Astrocyte of the cerebellum (primary cell): ENCODE data around the gene TRIM50.
A peak's percentile ranks its signal among the peaks of the same experiment; 100 is the strongest.

ENCODE experiments used
- DNase-seq: peaks from one replicate; pipeline ENCODE4 v3.0.0-alpha.2; 2011; ENCODE audit warnings: low read depth
- H3K4me3 ChIP-seq: 2 replicates; pipeline ENCODE4 v1.5.1; 2011; ENCODE audit warnings: mild to moderate bottlenecking, low read depth, low read length, moderate library complexity
- CTCF ChIP-seq: IDR thresholded peaks from 2 replicates; pipeline ENCODE4 v1.5.1; 2012; ENCODE audit warnings: low read length, low read depth, moderate library complexity, mild to moderate bottlenecking; ENCODE audit errors: missing control alignments
- in situ Hi-C: cut with HindIII; loops from 2 replicates; pipeline ENCODE4 v1.10.0; 2017; ENCODE audit warnings: low sequenced_read_pairs

The TRIM50 gene

GRCh38 chr7:73342645-73343044 lies 14.8 kb upstream of the TRIM50 start:
- DNase-seq = peak; percentile 33
- peak; percentile 64 for TF ChIP-seq CTCF
- H3K4me3 ChIP-seq = no peak overlapping the region
- in situ Hi-C loops = no loop called here

DNA sequence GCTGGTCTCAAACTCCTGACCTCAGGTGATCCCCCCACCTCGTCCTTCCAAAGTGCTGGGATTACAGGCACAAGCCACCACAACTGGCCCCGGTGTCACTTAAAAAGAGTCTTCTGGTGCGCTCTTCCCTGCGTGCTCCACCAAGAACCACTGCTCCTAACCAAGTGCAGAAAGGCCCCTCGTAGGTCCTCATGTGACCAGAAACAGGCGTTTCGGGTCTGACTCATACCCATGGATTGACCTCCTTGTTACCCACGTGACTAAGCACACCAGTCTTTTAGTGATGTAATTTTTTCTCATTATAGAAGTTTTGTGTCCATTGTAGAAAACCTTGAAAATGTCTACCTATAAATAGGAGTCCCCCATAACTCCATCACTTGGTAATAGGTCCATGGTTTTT lies 14.0 kb upstream of the TRIM50 start:
- in situ Hi-C loops = no loop called here
- no peak for TF ChIP-seq CTCF
- peak; percentile 20 for DNase-seq
- H3K4me3 ChIP-seq = no peak overlapping the region

DNA sequence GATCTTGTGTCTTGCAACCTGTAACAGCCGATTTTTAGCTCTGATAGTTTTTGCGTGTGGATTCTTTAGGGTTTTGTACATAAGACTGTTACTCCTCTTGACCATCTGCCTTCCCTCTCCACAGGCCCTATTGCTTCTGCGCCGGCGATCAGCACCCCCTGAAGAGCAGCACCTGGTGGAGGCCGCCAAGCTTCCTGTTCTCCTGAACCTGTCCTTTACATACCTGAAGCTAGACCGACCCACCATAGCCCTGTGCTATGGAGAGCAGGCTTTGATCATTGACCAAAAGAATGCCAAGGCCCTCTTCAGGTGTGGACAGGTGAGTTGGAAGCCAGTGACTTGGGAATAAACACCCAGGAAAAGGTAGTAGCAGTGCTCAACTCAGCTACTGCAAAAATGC lies 12.6 kb upstream of the TRIM50 start:
- in situ Hi-C loops = no loop called here
- TF ChIP-seq CTCF = no peak
- H3K4me3 ChIP-seq = no peak overlapping the region

DNA sequence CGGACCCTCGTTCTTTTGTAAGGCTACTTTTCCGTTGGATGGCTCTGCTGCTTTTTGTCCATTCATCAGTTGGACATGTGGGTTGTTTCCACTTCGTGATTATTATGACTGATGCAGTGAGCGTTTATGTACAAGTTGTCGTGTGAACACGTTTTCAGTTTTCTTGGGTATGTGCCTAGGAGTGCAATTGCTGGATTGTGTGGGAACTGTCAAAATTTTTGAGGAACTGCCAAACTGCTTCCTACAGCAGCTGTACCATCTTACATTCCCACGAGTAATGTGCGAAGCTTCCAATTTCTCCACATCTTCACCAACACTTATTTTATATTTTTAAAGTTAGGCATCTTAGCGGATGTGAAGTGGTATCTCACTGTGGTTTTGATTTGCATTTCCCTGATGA lies 10.4 kb upstream of the TRIM50 start:
- in situ Hi-C loops = no loop called here
- no peak for TF ChIP-seq CTCF
- H3K4me3 ChIP-seq = no peak overlapping the region
- no peak for DNase-seq

More for the DNA sequence above, 12.6 kb upstream of the TRIM50 start:
- DNase-seq = no peak

- no peak for TF ChIP-seq CTCF
- DNase-seq = no peak
- no peak overlapping the region for H3K4me3 ChIP-seq
- in situ Hi-C loops = no loop called here
These were observed 4.6 kb upstream of the TRIM50 start for GRCh38 chr7:73332447-73332846.

DNA sequence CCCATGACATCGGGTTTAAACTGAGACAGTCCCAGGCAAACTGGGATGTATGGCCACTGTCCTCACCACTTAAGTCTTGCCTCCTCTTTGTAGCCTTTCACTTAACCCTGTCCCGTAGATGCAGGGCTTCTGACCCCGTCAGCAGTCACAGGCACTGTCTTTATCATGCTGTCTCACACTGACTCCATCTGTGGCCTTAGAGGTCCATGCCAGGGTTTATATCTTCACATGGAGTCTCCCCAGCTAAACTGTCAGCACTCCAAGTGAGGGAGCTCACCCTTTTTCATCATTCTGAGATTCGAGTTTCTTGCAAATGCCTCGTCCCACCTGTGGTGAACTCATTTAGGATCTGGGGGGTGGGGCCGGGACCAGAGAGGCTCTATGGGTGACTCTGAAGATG lies 2.9 kb upstream of the TRIM50 start:
- TF ChIP-seq CTCF = no peak
- in situ Hi-C loops = no loop called here
- DNase-seq = no peak
- no peak overlapping the region for H3K4me3 ChIP-seq

DNA sequence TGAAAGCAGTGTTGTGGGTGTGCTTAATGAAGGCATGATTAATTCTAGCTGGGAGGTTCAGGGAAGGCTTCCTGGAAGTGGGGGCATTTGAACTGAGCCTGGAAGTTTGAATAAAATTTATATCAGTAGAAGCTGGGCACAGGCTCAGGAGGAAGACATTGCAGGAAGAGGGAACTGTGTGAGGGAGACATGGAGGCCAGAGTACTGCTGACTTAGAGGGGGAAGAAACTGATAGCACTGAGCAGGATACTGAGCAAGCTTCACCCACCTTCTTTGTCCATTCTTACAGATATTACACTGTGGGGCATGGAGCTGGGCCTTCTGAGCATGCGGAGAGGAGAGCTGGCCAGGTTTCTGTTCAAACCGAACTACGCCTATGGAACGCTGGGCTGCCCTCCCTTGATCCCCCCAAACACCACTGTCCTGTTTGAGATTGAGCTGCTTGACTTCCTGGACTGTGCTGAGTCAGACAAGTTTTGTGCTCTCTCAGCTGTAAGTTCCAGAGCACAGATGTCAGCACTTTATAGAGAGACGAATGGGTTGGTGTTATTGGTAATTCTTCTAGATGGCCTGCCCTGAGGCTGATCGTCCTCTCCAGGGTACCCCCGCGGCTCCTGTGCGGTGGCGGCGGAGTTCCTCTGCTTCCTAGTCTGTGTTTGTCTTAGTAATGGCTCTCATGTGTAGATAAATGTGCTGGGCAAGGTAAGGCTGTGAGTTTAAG lies 2.1 kb upstream of the TRIM50 start:
- in situ Hi-C loops = no loop called here
- no peak overlapping the region for H3K4me3 ChIP-seq
- TF ChIP-seq CTCF = no peak
- DNase-seq = no peak
